Smooth muscle cell of trachea (primary cell): ENCODE data around the gene GPD1. TPM values are rescaled to one million over a fixed set of nuclear protein-coding genes. Genes with fewer than 3 reads are reported as not detected.

Source experiments
- total RNA-seq: library from RNA; depleted of rRNA; stranded (reverse); fragments of >200 nt; gene quantifications from 2 replicates; pipeline ENCODE4 v1.2.1, GENCODE V29; 2014

The GPD1 gene
- total RNA-seq: under 0.01 TPM in 1 of 2 replicates, not detected in the other

DNA sequence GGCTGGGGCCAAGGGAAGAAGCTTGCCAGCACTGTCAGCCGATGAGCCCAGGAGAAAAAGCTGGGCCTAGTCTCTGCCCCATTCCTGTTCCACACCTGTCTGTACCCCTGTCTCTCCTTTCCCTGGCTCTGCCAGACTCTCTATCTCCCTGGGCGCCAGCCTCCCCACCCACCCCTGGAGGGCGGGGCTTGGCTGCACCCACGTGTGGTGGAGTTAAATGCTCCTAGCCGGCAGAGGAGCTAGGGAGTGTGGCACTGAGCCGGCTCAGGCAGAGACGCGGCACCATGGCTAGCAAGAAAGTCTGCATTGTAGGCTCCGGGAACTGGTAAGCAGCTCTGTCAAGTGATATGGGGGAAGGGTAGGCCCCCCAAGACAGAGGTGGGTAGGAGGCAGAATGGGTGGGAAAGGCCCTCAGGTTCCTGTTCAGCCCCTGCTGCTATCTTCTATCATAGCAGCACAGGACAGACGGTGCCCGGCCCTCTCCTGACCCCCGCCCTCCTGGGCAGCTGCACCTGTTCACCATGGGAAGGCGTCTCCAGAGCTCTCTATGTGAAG lies at the start of gene GPD1:
Gene GPD1, plus strand, starts transcription at position 242 of the 555 bp plus-strand sequence. Its CDS starts 43 bp downstream, at position 285.

DNA sequence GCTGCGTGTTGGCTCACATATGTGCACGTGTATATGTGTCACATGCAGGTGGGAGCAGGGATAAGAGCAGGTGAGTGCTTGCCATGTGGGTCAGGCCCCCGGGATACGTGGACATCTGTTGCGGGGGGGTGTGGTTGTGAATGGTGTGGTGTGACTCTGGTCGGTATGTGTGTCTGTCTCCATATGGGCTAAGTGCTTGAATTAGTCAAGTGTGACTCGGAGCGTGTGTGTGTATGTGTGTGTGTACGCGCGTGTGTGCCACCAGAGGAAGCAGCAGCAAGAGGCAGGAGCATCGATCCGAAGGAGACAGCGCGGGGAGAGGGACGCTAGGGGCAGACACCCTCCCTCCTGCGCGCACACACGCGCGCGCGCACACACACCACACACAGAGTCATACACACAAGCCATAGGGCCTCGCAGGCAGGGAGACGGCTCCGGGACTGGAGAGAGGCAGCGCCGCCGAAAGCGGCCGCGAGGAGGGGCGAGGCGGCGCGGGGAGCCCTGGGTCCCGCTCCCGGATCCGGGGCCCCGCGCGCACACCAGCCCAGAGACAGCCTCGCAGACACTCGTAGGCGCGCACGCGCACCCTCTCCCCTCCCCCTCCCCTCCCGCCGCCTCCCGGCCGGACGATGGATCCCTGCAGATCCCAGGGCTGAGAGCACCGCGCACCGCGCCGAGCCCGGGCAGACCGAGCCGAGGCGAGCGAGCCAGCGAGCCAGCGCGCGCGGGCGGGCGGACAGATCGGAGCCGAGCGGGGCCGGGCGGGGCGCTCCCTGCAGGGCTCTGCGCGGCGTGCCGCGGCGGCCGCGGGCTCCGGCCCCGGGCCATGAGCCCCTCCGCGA lies 46.6 kb upstream of the GPD1 start, which contains the start of gene ASIC1:
Gene ASIC1, plus strand, starts transcription at position 597 of the 842 bp plus-strand sequence. CDS start 1,171 bp downstream, outside the sequence.

DNA sequence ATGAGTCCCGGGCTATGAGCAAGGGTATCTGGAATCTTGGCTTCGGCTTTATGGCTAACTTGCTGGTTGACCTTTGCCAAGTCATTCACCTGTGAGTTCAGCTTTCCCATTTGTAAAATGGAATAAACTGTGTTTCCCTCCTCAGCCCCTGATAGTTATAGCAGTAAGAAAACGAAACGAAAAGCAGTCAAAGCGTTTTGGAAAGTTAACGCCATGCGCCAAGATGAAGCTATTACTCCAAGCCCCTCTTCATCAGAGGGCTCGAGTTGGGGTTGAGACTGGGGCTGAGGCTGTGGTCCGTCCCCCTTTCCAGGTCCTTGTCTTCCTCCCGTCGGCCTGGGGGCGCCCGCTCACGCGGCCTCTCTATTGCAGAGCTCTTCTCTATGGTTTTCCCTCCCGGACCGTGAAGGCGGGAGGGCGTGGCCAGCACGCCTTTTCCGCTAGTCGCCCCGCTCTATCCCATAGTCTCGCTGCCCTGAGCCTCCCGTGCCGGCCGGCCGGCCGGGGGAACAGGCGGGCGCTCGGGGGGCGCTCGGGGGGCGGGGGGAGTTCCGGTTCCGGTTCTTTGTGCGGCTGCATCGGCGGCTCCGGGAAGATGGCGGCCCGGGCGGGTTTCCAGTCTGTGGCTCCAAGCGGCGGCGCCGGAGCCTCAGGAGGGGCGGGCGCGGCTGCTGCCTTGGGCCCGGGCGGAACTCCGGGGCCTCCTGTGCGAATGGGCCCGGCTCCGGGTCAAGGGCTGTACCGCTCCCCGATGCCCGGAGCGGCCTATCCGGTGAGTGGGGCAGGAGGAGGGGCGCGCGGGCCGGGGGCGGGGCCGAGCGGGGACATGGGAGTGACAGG lies 18.8 kb upstream of the GPD1 start, which contains the start of gene SMARCD1:
Gene SMARCD1, plus strand, starts transcription at position 568 of the 840 bp plus-strand sequence. Its CDS starts 28 bp downstream, at position 596.

DNA sequence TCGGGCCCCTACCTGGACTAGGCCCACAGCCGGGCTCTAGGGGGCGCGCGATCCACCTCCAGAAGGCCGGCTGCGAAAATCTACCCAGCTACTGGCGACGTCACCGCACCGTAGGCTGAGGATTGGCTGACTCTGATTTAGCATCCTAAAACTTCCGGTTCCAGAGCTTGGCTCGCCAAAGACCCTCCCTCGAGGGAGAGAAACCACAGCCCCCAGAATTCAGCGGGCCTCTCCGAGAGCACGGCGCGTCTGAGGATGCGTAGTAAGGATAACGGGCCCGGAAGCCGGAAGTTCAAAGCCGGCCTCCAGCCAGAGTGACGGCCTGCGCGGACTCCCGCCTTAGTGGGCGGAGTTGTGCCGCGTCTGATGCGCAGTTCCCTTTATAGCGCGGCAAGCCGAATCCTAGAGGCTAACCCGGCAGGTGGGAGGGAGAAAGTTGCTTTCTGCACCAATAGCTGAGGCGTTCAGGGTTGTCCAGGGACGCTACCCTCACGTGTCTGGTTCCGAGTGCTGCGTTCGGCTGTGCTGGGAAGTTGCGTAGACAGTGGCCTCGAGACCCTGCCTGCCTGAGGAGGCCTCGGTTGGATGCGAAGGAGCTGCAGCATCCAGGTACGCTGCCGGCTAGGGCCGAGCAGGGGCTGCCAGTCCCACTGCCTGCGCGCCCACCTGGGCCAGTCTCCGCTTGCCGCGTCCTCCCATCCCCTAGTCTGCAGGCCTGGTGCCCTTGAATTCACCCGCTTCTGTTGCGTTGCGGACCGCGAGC lies 8.1 kb downstream of the GPD1 start, which contains the start of gene COX14:
Gene COX14, plus strand, starts transcription at position 544 of the 763 bp plus-strand sequence. CDS start 7,808 bp downstream, outside the sequence.

Other genes starting within 250 kb of the GPD1 start
- 2.6 and 8.4 TPM in 2 replicates for gene FAIM2, start 200.1 kb upstream of the GPD1 start, total RNA-seq
- gene AQP2, start 153.3 kb upstream of the GPD1 start, total RNA-seq: not detected in 2 replicates
- not detected in 2 replicates for gene AQP5, start 142.1 kb upstream of the GPD1 start, total RNA-seq
- gene AQP6, start 131.1 kb upstream of the GPD1 start, total RNA-seq: not detected in 2 replicates
- 26.0 and 146 TPM in 2 replicates for gene RACGAP1, start 78.5 kb upstream of the GPD1 start, total RNA-seq
- 1.5 and 4.6 TPM in 2 replicates for gene ASIC1, start 46.4 kb upstream of the GPD1 start, total RNA-seq
- gene SMARCD1, start 18.7 kb upstream of the GPD1 start, total RNA-seq: 36.9 and 40.6 TPM in 2 replicates
- 26.0 and 29.4 TPM in 2 replicates for gene COX14, start 8.2 kb downstream of the GPD1 start, total RNA-seq
- 27.3 and 37.4 TPM in 2 replicates for gene CERS5, start 63.4 kb downstream of the GPD1 start, total RNA-seq
- gene LIMA1, start 179.5 kb downstream of the GPD1 start, total RNA-seq: 122 and 167 TPM in 2 replicates